Activated naive CD8-positive, alpha-beta T cell (primary cell): ENCODE data around the gene TBC1D22A.
"Not testable (repeated sequence)": the region's sequence is repeated elsewhere in the genome, so short reads cannot be mapped to it uniquely, and the experiment has no call there.

Source experiments
- H3K27ac Mint-ChIP-seq: one replicate; pipeline ENCODE4 v1.8.0; 2021; ENCODE audit warnings: mixed read lengths
- H3K27me3 Mint-ChIP-seq: one replicate; pipeline ENCODE4 v1.8.0; 2021; ENCODE audit warnings: mixed read lengths
- H3K36me3 Mint-ChIP-seq: one replicate; pipeline ENCODE4 v1.8.0; 2021; ENCODE audit warnings: mixed read lengths
- H3K4me1 Mint-ChIP-seq: one replicate; pipeline ENCODE4 v1.8.0; 2021; ENCODE audit warnings: low read depth, mixed read lengths
- H3K4me3 Mint-ChIP-seq: one replicate; pipeline ENCODE4 v1.8.0; 2021; ENCODE audit warnings: mild to moderate bottlenecking, mixed read lengths
- H3K9me3 Mint-ChIP-seq: one replicate; pipeline ENCODE4 v1.8.0; 2021; ENCODE audit warnings: low read depth, mixed read lengths

Gene TBC1D22A

DNA sequence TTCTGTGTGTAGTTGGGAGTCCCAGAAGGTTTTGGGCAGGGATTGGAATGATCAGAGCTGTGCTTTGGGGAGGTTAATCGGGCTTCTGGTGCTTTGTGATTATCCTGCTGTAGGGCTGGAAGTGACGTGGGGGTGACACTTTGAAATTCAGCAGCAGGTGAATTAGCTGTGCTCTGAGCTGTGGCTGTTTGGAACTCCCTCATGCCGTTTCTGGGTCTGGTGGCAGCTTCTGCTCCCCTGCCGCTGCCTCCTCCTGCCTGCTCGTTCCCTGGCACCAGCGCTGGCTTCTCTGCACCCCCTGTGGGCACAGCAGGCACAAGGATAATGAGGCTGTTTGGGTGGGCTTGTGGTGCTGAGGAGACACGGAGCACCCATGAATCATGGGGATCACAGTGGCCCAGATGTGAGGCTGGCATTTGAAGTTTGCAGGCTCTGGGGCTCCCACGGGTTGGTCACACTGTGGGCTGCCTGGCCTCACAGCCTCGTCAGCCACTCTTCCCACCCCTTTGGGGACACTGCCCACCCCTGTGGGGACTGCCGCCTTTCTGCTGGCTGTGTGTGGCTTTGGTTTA, 49.7 kb downstream of the TBC1D22A start:
- H3K27me3 Mint-ChIP-seq: no peaks in the 10 kb centered on the region
- H3K4me1 Mint-ChIP-seq: peaks cover 24% of the 10 kb centered on the region
- H3K36me3 Mint-ChIP-seq: peaks cover 14% of the 10 kb centered on the region
- no peak overlapping the region for H3K4me3 Mint-ChIP-seq
- H3K27ac Mint-ChIP-seq: no peak overlapping the region
- no peaks in the 10 kb centered on the region for H3K9me3 Mint-ChIP-seq

DNA sequence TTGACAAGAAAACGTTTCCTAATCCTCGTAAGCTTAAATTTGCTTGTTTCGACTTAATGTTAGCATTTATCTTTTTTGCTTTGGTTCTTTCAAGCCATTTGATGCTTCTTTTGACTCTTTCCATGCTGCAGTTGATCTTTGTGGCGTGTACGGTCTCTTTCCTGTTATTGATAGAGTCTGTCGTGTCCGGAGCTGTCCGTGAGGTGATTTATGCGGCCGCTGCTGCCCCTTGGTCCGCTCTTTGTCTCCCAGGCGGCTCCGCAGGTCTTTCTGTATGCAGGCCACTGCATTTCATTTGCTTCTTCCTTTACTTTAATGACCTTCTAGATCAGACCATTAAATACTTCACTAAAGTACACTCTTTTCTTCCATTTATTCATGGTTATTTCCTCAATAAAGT, 50.3 kb downstream of the TBC1D22A start:
- H3K4me3 Mint-ChIP-seq: no peak overlapping the region
- peaks cover 15% of the 10 kb centered on the region for H3K36me3 Mint-ChIP-seq
- H3K27ac Mint-ChIP-seq: no peak overlapping the region
- no peaks in the 10 kb centered on the region for H3K9me3 Mint-ChIP-seq
- no peaks in the 10 kb centered on the region for H3K27me3 Mint-ChIP-seq
- H3K4me1 Mint-ChIP-seq: peaks cover 26% of the 10 kb centered on the region

DNA sequence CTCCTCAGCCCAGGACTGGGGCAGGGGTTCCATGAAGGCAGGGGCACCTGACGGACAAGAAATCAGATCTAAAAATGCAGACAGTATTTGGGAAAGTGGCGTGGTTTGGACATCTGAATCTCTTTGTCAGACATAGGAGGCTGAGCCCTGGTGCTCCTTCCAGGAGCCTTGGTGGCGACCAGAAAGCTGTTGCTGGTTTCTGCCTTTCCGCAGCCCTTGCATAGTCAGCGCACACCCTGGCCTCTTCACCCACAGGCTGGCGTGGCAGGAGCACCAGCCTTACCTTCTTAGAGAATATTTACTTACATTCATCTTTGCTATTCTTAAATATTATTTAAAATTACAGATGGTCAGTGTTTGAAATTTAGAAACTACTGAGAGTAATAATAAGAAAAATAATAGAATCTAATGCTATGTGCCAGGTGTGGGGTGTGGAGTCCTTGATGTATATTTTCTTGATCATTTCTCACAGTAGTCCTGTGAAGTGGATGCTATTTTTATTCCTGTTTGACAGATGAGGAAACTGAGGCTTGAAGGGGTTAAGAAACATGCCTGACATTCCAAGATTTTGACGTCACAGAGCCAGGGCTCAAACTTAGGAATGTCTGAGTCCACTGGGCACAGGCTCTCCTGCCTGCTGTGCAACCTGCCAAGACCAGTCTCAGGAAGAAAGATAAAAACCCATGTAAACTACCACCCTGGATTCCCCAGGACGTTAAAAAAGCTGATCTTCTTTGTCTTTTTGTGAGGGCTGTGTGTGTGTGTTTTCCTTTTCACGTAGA, 51.6 kb downstream of the TBC1D22A start:
- H3K36me3 Mint-ChIP-seq: peaks cover 21% of the 10 kb centered on the region
- no peak overlapping the region for H3K4me3 Mint-ChIP-seq
- no peaks in the 10 kb centered on the region for H3K9me3 Mint-ChIP-seq
- no peaks in the 10 kb centered on the region for H3K27me3 Mint-ChIP-seq
- H3K27ac Mint-ChIP-seq: no peak overlapping the region
- peaks cover 38% of the 10 kb centered on the region for H3K4me1 Mint-ChIP-seq

DNA sequence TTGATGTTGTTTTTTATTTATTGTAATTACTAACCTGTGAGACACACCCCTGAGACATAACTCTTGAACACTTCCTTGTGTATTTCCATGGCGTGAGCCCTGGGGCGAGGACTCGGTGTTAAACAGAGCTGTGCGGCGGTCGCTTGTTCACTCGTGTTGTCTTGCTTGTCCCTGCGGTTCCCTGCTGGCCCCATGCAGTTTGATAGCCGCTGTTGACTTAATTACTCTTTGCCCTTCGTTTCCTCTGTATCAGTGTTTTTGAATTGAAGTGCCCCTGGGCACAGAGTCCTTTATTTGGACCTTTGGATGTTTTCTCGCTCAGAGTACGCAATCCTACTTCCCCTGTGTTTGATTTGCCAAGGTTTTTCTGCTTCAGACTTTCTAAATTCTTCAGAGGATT, 52.7 kb downstream of the TBC1D22A start:
- Mint-ChIP-seq H3K9me3 (no peaks in the 10 kb centered on the region), H3K36me3 (peaks cover 23% of the 10 kb centered on the region), H3K4me1 (peaks cover 44% of the 10 kb centered on the region), H3K27ac (no peak overlapping the region), H3K27me3 (no peaks in the 10 kb centered on the region), H3K4me3 (no peak overlapping the region)

DNA sequence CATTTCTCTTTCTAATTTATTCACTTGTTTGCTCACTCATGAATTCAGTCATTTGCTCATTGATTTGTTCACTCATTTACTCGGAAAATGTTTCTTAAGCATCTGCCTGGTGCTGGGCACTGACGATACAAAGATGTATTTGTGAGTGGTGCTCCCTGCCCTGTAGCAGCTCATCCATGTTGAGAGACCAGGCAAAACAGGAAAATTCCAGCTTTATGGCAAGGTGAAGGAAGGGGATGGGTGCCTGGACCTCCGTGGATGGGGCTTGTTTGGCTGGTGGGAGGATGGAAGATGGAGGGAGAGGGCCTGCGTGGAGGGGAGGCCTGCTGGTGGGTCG, 53.1 kb downstream of the TBC1D22A start:
- no peaks in the 10 kb centered on the region for H3K9me3 Mint-ChIP-seq
- H3K27me3 Mint-ChIP-seq: no peaks in the 10 kb centered on the region
- H3K27ac Mint-ChIP-seq: no peak overlapping the region
- H3K4me1 Mint-ChIP-seq: peaks cover 48% of the 10 kb centered on the region
- H3K36me3 Mint-ChIP-seq: peaks cover 27% of the 10 kb centered on the region
- H3K4me3 Mint-ChIP-seq: no peak overlapping the region

DNA sequence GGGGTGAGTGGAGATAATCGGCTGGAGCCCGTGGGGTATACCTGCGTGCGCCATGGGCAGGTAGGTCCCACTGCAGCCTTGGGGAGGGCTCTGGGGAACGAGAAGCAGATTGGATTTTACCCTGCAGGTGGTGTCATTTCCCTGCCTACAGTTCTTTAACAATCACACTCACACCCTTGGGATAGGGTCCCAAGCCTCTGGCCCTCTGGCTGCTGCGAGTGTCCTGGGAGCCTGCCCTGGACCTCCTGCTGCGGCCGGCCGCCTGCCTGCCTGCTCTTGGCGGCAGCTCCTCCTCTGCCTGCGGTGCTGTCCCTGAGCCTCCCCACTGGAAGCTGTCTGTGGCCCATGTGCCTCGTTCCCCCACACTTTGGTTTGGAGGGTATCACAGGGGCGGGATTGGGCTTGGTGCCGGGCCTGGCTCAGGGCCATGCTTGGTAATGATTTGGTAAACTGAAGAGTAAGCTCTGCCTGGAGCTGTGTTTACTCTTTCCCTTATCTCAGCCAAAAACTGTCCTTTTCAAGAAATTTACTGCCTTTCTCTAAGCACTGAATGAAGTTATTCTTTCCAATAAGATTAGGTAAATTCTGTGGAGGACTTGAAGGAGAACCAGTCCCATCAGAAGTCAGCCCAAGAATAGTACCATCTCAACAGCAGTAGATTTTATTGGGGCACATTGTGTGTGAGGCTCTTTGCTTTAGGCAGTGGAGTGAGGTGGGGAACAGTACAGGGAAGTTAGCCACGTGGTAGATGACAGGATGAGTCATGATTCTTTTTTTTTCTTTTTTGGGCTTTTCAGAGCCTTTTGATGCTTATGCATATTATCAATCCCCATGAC, 53.7 kb downstream of the TBC1D22A start:
- H3K4me1 Mint-ChIP-seq: peaks cover 53% of the 10 kb centered on the region
- H3K9me3 Mint-ChIP-seq: no peaks in the 10 kb centered on the region
- H3K27me3 Mint-ChIP-seq: no peaks in the 10 kb centered on the region
- H3K36me3 Mint-ChIP-seq: peaks cover 31% of the 10 kb centered on the region
- peak overlapping the region; percentile 52 for H3K27ac Mint-ChIP-seq
- no peak overlapping the region for H3K4me3 Mint-ChIP-seq

DNA sequence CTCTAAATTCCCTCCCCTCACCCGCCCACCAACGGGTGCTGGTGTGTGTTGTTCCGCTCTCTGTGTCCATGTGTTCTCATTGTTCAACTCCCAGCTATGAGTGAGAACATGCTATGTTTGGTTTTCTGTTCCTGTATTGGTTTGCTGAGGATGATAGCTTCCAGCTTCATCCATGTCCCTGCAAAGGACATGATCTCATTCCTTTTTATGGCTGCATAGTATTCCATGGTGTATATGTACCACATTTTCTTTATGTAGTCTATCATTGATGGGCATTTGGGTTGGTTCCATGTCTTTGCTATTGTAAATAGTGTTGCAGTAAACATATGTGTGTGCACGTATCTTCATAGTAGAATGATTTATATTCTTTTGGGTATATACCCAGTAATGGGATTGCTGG, 54.9 kb downstream of the TBC1D22A start:
- not testable (repeated sequence) for H3K27me3 Mint-ChIP-seq, H3K27ac Mint-ChIP-seq, H3K4me3 Mint-ChIP-seq, H3K9me3 Mint-ChIP-seq
- H3K4me1 Mint-ChIP-seq: peaks cover 59% of the 10 kb centered on the region
- H3K36me3 Mint-ChIP-seq: peaks cover 31% of the 10 kb centered on the region

DNA sequence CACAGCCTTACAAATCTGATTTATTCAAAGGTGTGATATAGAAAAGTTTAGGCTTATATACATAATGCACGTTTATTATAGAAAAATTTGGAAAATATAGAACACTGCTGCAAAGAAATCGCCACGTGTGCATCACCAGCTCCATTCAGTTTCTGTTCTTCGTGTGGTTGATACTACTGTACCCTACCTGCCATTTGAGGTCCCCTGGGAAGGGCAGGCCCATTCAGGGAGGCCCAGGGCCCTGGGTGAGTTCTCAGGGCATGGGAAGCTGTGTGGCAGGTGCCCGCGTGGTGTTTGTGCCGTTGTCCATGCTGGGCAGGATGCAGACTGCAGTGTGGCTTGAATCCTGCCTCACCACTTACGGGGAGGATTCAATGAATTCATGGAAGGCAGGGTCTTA, 60.8 kb downstream of the TBC1D22A start:
- H3K9me3 Mint-ChIP-seq: no peaks in the 10 kb centered on the region
- no peak overlapping the region for H3K4me3 Mint-ChIP-seq
- peaks cover 22% of the 10 kb centered on the region for H3K36me3 Mint-ChIP-seq
- no peaks in the 10 kb centered on the region for H3K27me3 Mint-ChIP-seq
- no peak overlapping the region for H3K27ac Mint-ChIP-seq
- peaks cover 42% of the 10 kb centered on the region for H3K4me1 Mint-ChIP-seq

DNA sequence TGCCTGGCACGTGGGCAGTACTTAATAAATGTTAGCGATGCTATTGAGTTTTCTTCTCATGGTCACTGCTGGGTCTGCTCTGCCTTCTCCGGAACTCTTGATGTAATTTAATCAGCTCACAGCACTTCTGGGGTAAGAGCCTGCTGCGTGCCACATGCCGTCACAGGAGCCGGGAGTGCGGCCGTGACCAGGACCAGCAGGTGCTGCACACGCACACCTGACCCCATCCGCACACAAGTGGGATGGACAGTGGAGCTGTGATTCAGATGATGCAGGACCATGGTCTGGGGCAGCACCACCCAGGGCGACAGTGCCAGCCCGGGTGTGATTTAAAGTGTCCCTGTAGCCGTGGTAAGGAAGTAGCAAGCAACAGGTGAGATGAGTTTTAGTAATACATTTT, 61.2 kb downstream of the TBC1D22A start:
- H3K36me3 Mint-ChIP-seq: peaks cover 20% of the 10 kb centered on the region
- no peaks in the 10 kb centered on the region for H3K27me3 Mint-ChIP-seq
- no peaks in the 10 kb centered on the region for H3K9me3 Mint-ChIP-seq
- H3K27ac Mint-ChIP-seq: no peak overlapping the region
- no peak overlapping the region for H3K4me3 Mint-ChIP-seq
- peaks cover 39% of the 10 kb centered on the region for H3K4me1 Mint-ChIP-seq

DNA sequence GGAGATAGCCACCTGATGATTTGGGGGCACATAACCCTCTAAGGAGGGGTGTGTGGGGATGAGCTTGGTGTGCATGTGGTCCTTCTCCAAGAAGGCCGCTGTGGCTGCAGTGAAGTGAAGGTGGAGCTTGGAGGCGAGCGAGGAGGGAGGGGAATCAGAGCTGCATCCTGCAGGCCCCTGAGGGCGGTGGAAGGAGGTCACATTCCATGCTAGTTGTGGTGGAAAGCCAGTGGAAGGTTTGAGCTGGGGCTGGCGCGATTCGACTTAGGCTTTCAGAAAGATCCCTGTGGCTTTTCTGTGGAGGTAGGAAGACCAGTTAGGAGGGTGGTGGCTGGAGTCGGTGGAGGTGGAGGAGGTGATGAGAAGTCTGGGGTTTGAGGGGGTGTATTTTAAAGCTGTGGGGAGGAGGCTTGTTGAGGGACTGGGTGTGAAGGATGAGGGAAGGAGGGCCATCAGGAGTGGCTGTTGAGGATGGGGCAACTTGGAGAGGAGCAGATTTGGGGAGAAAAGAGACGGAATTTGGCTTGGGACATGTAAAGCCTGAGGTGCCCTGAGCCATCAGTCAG, 62.0 kb downstream of the TBC1D22A start:
- Mint-ChIP-seq H3K27me3 (no peaks in the 10 kb centered on the region), H3K27ac (no peak overlapping the region), H3K9me3 (no peaks in the 10 kb centered on the region), H3K4me1 (peaks cover 35% of the 10 kb centered on the region), H3K36me3 (peaks cover 20% of the 10 kb centered on the region), H3K4me3 (no peak overlapping the region)

DNA sequence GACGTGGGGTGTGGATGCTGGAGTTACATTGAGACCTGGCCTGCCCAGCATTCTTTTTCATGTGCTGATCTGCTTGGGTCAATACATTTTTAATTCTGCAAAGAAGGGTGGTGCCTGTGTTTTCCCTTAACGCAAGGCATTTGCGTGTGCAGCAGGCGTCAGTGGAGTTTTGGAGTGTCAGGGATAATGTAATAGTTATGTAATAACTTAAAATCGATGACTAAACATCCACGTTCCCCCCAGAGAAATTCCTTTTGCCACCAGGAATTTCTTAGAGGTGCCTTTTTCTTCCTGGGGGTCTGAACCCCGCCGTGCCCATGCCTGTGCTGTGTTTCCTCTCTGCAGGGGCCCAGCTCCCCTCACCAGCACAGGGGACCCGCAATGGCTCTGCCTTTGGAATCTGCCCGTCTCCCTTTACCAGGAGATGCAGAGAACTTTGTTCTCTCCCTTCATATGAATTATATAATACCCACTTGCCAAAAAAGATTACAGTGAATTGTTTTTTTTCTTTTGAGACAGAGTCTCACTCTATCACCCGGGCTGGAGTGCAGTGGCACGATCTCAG, 62.6 kb downstream of the TBC1D22A start:
- H3K36me3 Mint-ChIP-seq: peaks cover 19% of the 10 kb centered on the region
- H3K27me3 Mint-ChIP-seq: no peaks in the 10 kb centered on the region
- H3K4me3 Mint-ChIP-seq: no peak overlapping the region
- H3K9me3 Mint-ChIP-seq: no peaks in the 10 kb centered on the region
- no peak overlapping the region for H3K27ac Mint-ChIP-seq
- H3K4me1 Mint-ChIP-seq: peaks cover 33% of the 10 kb centered on the region

DNA sequence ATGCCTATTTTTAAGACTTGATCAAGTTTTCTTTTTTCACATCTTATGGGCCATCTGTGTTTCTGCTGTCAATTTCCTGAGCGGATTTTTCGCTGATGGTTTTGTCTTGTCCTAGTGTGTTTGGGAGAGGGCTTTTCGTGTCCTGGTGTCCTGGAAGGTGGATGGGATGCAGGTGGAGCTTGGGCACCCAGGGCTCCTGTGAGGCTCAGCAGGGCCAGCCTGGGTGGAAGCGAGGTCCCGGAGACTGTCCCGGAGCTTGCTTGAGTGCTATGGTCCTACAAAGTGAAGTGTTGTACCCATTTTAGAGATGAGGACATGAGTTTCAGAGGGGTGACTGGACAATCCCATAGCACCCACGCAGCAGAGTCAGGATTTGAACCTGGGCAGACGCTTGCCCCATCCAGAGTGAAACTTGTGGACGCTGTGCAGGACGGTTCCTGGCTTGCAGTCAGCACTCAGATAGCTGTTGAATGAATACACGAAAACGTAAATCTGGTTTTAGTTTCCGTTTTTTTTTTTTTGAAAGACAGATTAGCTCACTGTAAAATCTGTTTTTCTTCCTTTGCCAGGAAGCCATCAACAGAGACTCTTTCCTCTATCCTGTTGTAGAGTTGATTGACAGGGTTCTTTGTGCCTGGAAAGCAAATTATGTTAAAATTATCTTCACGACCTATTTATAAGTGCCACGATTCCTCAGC, 64.1 kb downstream of the TBC1D22A start:
- Mint-ChIP-seq H3K27ac (no peak overlapping the region), H3K4me3 (no peak overlapping the region), H3K27me3 (no peaks in the 10 kb centered on the region), H3K9me3 (no peaks in the 10 kb centered on the region), H3K36me3 (peaks cover 17% of the 10 kb centered on the region), H3K4me1 (peaks cover 26% of the 10 kb centered on the region)

DNA sequence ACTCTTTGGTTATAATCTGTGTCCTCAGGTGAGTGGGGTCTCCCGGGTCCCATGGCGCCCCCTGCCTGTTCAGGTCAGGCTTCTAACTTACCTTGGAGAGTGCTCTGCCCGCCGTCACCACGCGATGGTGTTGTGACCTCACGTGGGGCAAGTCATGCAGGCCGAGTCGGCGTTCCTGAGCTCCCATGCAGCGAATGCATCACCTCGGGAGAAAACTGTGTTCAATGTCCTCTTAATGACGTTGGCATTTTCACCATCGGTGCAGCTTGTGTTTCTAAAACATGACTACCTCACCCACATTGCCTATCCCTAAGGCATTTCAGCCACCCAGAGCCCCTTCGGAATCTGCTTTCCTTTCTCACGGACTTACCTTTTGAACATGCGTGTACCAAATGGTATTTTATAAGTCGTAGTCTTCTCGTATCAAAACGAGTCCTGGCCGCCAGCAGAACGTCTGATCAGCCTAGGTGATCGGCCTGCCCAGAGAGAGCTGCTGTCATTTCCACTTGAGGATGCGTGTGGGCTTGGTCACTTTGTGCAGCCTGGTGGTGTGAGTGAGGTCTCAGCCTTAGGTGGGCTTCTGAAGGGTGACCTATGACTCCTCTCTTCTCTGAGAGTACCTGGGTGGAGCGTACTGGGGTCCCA, 64.8 kb downstream of the TBC1D22A start:
- Mint-ChIP-seq H3K9me3 (no peaks in the 10 kb centered on the region), H3K27ac (no peak overlapping the region), H3K27me3 (no peaks in the 10 kb centered on the region), H3K4me3 (no peak overlapping the region), H3K4me1 (peaks cover 20% of the 10 kb centered on the region), H3K36me3 (peaks cover 17% of the 10 kb centered on the region)

DNA sequence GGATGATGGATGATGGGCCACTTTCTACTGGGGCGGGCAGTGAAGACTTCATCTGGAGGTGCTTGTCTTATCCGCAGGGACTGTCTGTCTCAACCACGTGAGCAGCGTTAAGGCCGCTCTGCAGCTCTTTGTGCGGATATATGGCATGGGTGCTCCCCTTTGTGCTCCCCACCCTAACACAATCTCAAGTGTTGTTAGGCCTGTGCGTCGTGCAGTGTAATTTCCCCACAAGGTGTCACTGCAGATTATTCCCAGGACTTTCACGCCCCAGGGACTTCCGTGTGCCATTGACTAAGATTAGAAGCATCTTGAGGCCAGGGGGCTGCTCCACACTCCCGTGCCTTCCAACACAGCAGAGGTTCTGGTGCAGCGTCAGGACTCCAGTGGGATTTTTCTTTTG, 65.3 kb downstream of the TBC1D22A start:
- Mint-ChIP-seq H3K27ac (no peak overlapping the region), H3K4me1 (peaks cover 20% of the 10 kb centered on the region), H3K36me3 (peaks cover 17% of the 10 kb centered on the region), H3K4me3 (no peak overlapping the region), H3K27me3 (no peaks in the 10 kb centered on the region), H3K9me3 (no peaks in the 10 kb centered on the region)
